Neural cell (in vitro differentiated cells): Measurements from ENCODE around the gene SNX6. TPM values are rescaled to one million over a fixed set of nuclear protein-coding genes. Genes with fewer than 3 reads are reported as not detected.
"Not testable (repeated sequence)": the region's sequence is repeated elsewhere in the genome, so short reads cannot be mapped to it uniquely, and the experiment has no call there.

Experiments used
- H2AFZ ChIP-seq: fragments of 200-600, 300-800 bp; sonication (generic), shearing (Covaris generic); 2 replicates; pipeline ENCODE4 v1.6.0; 2014; ENCODE audit warnings: low read depth, mild to moderate bottlenecking, antibody characterized with exemption, low read length, moderate library complexity
- H3F3A ChIP-seq: fragments of 200-600 bp; shearing (Covaris generic); 2 replicates; pipeline ENCODE4 v1.6.1; 2016; ENCODE audit warnings: mild to moderate bottlenecking, moderate library complexity, mixed read lengths, antibody characterized with exemption, low read length; ENCODE audit not compliant: insufficient read depth, poor library complexity, severe bottlenecking
- H3K27ac ChIP-seq: fragments of 200-600, 300-800 bp; sonication (generic), shearing (Covaris generic); 2 replicates; pipeline ENCODE4 v1.5.1; 2014; ENCODE audit warnings: mild to moderate bottlenecking, low read length, moderate library complexity
- H3K27me3 ChIP-seq: fragments of 300-800, 200-600 bp; sonication (generic), shearing (Covaris generic); 2 replicates; pipeline ENCODE4 v1.6.0; 2014; ENCODE audit warnings: mild to moderate bottlenecking, low read depth, low read length, moderate library complexity; ENCODE audit not compliant: insufficient read depth
- H3K36me3 ChIP-seq: fragments of 300-800, 200-600 bp; sonication (generic), shearing (Covaris generic); 2 replicates; pipeline ENCODE4 v1.5.1; 2014; ENCODE audit warnings: mild to moderate bottlenecking, antibody characterized with exemption, low read length, moderate library complexity; ENCODE audit not compliant: insufficient read depth
- H3K4me2 ChIP-seq: fragments of 300-800, 200-600 bp; sonication (generic), shearing (Covaris generic); 2 replicates; pipeline ENCODE4 v1.6.0; 2014; ENCODE audit warnings: mild to moderate bottlenecking, low read length
- H3K4me3 ChIP-seq: fragments of 300-800, 200-600 bp; sonication (generic), shearing (Covaris generic); 2 replicates; pipeline ENCODE4 v1.5.1; 2014; ENCODE audit warnings: mild to moderate bottlenecking, low read length, moderate library complexity
- H3K79me2 ChIP-seq: fragments of 200-600 bp; shearing (Covaris generic); replicated peaks from 2 replicates; pipeline ENCODE4 v1.6.0; 2014; ENCODE audit warnings: mild to moderate bottlenecking, low read length, moderate library complexity; ENCODE audit not compliant: insufficient read depth
- H3K9ac ChIP-seq: fragments of 300-800, 200-600 bp; sonication (generic), shearing (Covaris generic); 2 replicates; pipeline ENCODE4 v1.6.1; 2016; ENCODE audit warnings: mild to moderate bottlenecking, low read length, mixed read lengths
- H3K9me2 ChIP-seq: fragments of 200-600 bp; shearing (Covaris generic); 2 replicates; pipeline ENCODE4 v1.6.1; 2016; ENCODE audit warnings: mild to moderate bottlenecking, low read length, mixed read lengths; ENCODE audit not compliant: insufficient read depth
- H3K9me3 ChIP-seq: fragments of 200-600, 300-800 bp; sonication (generic), shearing (Covaris generic); 2 replicates; pipeline ENCODE4 v1.6.1; 2016; ENCODE audit warnings: mild to moderate bottlenecking, mixed run types, low read length, moderate library complexity, mixed read lengths
- H4K20me1 ChIP-seq: fragments of 200-600 bp; shearing (Covaris generic); 2 replicates; pipeline ENCODE4 v1.6.1; 2016; ENCODE audit warnings: mild to moderate bottlenecking, mixed run types; ENCODE audit not compliant: insufficient read depth
- EP300 ChIP-seq: fragments of 450-650 bp; conservative IDR thresholded peaks from 2 replicates; pipeline ENCODE4 v1.6.1; 2014; ENCODE audit warnings: antibody characterized with exemption, mild to moderate bottlenecking, moderate library complexity; ENCODE audit not compliant: poor library complexity, severe bottlenecking
- EZH2 ChIP-seq: fragments of 200-600, 300-800 bp; shearing (Covaris generic), sonication (generic); IDR thresholded peaks from 2 replicates; pipeline ENCODE4 v1.6.1; 2014; ENCODE audit warnings: antibody characterized with exemption, low read length, borderline replicate concordance, mild to moderate bottlenecking; ENCODE audit not compliant: insufficient read depth, poor library complexity, severe bottlenecking
- MXI1 ChIP-seq: fragments of 450-650 bp; conservative IDR thresholded peaks from 2 replicates; pipeline ENCODE4 v1.6.1; 2014; ENCODE audit warnings: antibody characterized with exemption, mild to moderate bottlenecking; ENCODE audit not compliant: poor library complexity, severe bottlenecking
- POLR2AphosphoS5 ChIP-seq: IDR thresholded peaks from 2 replicates; pipeline ENCODE4 v1.6.1; 2012
- RAD21 ChIP-seq: fragments of 450-650 bp; conservative IDR thresholded peaks from 2 replicates; pipeline ENCODE4 v1.6.1; 2014; ENCODE audit warnings: antibody characterized with exemption, mild to moderate bottlenecking, moderate library complexity
- SMC3 ChIP-seq: fragments of 450-650 bp; conservative IDR thresholded peaks from 2 replicates; pipeline ENCODE4 v1.6.1; 2014; ENCODE audit warnings: antibody characterized with exemption, mild to moderate bottlenecking, moderate library complexity; ENCODE audit not compliant: poor library complexity
- TAF1 ChIP-seq: IDR thresholded peaks from 2 replicates; pipeline ENCODE4 v1.6.1; 2012; ENCODE audit warnings: low read depth
- polyA plus RNA-seq: library from polyadenylated mRNA; depleted of rRNA; stranded (reverse); fragments of >200 nt; gene quantifications from 2 replicates; pipeline ENCODE4 v1.2.3, GENCODE V29; 2014
- TF ChIP-seq, protein P1 (sequence below): fragments of 450-650 bp; IDR thresholded peaks from 2 replicates; pipeline ENCODE4 v1.5.1; 2014; ENCODE audit warnings: antibody characterized with exemption, mild to moderate bottlenecking, moderate library complexity; ENCODE audit not compliant: poor library complexity, severe bottlenecking
- TF ChIP-seq, protein P2 (sequence below): IDR thresholded peaks from 2 replicates; pipeline ENCODE4 v1.6.1; 2012; ENCODE audit warnings: borderline replicate concordance

The SNX6 gene
- polyA plus RNA-seq, 1 donor from 2014 or later = 129 TPM

DNA sequence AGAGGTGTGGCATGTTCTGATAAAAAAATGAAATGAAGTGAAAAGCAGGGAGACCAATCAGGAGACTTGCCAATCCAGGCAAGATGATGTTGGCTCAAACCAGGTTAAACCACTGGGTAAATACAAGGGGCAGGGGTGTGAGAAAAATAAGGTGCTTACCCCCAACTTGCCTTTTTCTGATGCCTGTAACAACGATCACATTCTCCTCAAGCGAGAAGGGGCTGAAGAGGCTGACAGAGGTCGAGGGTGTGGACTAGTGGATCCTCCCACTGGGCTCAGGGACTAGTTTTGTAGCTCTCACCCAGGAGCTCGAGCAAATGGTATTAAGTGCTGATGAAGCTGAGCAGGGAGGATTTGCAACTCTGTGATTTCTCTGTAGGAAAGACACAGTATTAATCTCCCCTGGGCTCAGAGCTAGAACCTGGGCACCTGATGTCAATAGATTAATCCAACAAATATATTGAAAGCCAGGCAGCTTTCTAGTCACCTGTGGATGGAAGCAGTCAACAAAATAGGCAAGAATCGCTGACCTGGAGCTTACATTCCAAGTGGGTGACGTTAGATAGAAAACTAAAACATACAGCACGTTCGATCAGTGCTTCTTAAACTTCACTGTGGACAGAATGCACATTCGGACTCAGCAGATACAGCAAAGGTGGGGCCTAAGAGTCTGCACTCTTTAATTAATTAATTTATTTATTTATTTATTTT is 75.3 kb downstream of the SNX6 start:
- no peak overlapping the region for H3K4me2 ChIP-seq

DNA sequence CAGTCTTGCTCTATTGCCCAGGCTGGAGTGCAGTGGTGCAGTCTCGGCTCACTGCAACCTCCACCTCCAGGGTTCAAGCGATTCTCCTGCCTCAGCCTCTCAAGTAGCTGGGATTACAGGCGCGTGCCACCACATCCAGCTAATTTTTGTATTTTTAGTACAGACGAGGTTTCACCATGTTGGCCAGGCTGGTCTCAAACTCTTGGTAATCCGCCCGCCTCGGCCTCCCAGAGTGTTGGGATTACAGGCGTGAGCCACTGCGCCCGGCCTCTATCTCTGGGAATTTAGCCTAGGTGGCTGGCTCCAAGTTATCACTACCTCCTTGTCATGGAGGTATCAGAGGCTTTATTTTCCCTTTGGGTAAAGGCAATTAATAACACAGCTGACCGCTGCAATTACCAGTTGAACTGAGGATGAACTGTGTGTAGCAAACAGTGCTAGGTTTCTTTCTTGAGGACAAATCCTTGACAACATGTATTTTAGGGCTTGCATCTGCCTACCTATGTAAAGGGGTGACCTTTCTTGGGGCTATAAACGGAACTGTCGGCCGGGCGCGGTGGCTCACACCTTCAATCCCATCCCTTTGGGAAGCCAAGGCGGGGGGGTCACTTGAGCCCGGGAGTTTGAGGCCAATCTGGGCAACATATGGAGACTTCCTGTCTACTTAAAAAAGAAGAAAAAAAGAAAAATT is 80.5 kb downstream of the SNX6 start:
- not testable (repeated sequence) for H3K27me3 ChIP-seq, H3K9me3 ChIP-seq

More for the DNA sequence above, 75.3 kb downstream of the SNX6 start:
- peaks cover 7% of the 10 kb centered on the region for H3F3A ChIP-seq
- H3K9me2 ChIP-seq = no peaks in the 10 kb centered on the region
- no peaks in the 10 kb centered on the region for H3K27me3 ChIP-seq
- H3K9me3 ChIP-seq = no peaks in the 10 kb centered on the region
- TF ChIP-seq, protein P1, sequence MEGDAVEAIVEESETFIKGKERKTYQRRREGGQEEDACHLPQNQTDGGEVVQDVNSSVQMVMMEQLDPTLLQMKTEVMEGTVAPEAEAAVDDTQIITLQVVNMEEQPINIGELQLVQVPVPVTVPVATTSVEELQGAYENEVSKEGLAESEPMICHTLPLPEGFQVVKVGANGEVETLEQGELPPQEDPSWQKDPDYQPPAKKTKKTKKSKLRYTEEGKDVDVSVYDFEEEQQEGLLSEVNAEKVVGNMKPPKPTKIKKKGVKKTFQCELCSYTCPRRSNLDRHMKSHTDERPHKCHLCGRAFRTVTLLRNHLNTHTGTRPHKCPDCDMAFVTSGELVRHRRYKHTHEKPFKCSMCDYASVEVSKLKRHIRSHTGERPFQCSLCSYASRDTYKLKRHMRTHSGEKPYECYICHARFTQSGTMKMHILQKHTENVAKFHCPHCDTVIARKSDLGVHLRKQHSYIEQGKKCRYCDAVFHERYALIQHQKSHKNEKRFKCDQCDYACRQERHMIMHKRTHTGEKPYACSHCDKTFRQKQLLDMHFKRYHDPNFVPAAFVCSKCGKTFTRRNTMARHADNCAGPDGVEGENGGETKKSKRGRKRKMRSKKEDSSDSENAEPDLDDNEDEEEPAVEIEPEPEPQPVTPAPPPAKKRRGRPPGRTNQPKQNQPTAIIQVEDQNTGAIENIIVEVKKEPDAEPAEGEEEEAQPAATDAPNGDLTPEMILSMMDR = no peak
- TF ChIP-seq RAD21 (no peak), EZH2 (no peak), SMC3 (no peak), POLR2AphosphoS5 (no peak), EP300 (no peak), TAF1 (no peak), MXI1 (no peak)
- TF ChIP-seq, protein P2, sequence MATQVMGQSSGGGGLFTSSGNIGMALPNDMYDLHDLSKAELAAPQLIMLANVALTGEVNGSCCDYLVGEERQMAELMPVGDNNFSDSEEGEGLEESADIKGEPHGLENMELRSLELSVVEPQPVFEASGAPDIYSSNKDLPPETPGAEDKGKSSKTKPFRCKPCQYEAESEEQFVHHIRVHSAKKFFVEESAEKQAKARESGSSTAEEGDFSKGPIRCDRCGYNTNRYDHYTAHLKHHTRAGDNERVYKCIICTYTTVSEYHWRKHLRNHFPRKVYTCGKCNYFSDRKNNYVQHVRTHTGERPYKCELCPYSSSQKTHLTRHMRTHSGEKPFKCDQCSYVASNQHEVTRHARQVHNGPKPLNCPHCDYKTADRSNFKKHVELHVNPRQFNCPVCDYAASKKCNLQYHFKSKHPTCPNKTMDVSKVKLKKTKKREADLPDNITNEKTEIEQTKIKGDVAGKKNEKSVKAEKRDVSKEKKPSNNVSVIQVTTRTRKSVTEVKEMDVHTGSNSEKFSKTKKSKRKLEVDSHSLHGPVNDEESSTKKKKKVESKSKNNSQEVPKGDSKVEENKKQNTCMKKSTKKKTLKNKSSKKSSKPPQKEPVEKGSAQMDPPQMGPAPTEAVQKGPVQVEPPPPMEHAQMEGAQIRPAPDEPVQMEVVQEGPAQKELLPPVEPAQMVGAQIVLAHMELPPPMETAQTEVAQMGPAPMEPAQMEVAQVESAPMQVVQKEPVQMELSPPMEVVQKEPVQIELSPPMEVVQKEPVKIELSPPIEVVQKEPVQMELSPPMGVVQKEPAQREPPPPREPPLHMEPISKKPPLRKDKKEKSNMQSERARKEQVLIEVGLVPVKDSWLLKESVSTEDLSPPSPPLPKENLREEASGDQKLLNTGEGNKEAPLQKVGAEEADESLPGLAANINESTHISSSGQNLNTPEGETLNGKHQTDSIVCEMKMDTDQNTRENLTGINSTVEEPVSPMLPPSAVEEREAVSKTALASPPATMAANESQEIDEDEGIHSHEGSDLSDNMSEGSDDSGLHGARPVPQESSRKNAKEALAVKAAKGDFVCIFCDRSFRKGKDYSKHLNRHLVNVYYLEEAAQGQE = no peak
- peak overlapping the region; percentile 36 for H3K27ac ChIP-seq
- H3K79me2 ChIP-seq = no peaks in the 10 kb centered on the region
- H3K4me3 ChIP-seq = peak overlapping the region; percentile 1
- H2AFZ ChIP-seq = no peak overlapping the region
- H3K9ac ChIP-seq = peak overlapping the region; percentile 27
- H3K36me3 ChIP-seq = no peaks in the 10 kb centered on the region
- H4K20me1 ChIP-seq = no peaks in the 10 kb centered on the region

More for the DNA sequence above, 80.5 kb downstream of the SNX6 start:
- H3K79me2 ChIP-seq, H3F3A ChIP-seq, H3K4me3 ChIP-seq, H3K27ac ChIP-seq, H3K9ac ChIP-seq, H2AFZ ChIP-seq, H4K20me1 ChIP-seq, H3K9me2 ChIP-seq, H3K36me3 ChIP-seq, H3K4me2 ChIP-seq: not testable (repeated sequence)
